ENCODE data around the gene SERPINH1.

DNA sequence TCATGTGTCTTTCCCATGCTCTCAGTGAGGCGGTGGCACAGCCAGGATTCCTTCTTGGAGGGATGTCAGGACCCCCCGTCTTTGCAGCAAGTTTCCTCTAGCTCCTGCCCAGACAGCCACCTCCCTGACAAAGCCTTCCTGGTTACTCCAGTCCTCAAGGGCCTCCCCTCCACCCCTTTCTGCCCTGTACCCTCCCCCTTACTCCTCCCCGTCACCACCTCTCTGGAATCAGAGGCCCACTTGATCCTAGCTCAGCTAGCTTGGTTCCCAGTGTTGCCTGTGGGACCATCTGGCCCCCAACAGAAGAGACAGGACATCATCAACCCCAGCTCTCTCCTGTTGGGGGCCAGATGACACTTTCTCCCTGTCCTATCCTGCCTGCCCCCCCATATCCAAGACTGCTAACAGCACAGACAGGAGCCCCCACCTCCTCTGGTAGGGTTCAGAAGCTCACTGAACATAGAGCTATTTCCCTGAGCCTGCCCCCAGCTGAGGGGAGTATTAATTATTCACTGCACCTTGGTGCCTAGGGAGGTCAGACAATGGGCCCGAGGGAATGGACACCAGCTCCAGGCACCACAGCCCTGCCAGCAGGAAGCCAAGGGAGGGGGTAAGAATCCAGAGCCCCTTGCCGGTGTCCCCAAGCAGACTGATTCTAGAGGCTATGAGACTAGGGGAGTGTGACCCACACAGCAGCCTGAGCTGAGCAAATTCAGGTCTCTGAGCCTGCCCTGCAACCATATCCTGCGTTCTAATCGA is 39.6 kb upstream of the SERPINH1 start:
- no peak for TF ChIP-seq POLR2A (IDR thresholded peaks at IDR 0.05)
- TF ChIP-seq, protein P1, sequence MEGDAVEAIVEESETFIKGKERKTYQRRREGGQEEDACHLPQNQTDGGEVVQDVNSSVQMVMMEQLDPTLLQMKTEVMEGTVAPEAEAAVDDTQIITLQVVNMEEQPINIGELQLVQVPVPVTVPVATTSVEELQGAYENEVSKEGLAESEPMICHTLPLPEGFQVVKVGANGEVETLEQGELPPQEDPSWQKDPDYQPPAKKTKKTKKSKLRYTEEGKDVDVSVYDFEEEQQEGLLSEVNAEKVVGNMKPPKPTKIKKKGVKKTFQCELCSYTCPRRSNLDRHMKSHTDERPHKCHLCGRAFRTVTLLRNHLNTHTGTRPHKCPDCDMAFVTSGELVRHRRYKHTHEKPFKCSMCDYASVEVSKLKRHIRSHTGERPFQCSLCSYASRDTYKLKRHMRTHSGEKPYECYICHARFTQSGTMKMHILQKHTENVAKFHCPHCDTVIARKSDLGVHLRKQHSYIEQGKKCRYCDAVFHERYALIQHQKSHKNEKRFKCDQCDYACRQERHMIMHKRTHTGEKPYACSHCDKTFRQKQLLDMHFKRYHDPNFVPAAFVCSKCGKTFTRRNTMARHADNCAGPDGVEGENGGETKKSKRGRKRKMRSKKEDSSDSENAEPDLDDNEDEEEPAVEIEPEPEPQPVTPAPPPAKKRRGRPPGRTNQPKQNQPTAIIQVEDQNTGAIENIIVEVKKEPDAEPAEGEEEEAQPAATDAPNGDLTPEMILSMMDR (IDR thresholded peaks at IDR 0.05), result no peak

Data from uterus (tissue), 2 donors.